Spleen (tissue), 7 donors: ENCODE results near the gene ADGRV1.

Experiments
- CTCF ChIP-seq, 11 experiments: fragments of 200-600 bp in 7 of 11; fragments of 450-650 bp in 4 of 11; sonication (generic) in 4 of 11; IDR thresholded peaks in 8 of 11; conservative IDR thresholded peaks in 3 of 11; 1 replicate in 7 of 11; 2 replicates in 4 of 11; pipeline versions ENCODE4 v1.4.0 to v1.8.0; 2016 to 2021; ENCODE audit warnings: antibody characterized with exemption in 11 of 11, inconsistent platforms in 4 of 11, mild to moderate bottlenecking in 1 of 11
- POLR2A ChIP-seq, 3 donors: fragments of 450-650 bp; IDR thresholded peaks; one replicate each; pipeline ENCODE4 v1.5.1; 2017; ENCODE audit warnings: antibody characterized with exemption in 3 of 3, mild to moderate bottlenecking in 1 of 3
- donor health status: DM: no; HTN: no; CAD: no; lungs with moderate emphysema.
- donor health status: DM: no; HTN: no; CAD: no.
- donor health status: DM: no; HTN: no; CAD: no.

GRCh38 chr5:90636948-90637347 is 78.4 kb downstream of the ADGRV1 start:
- TF ChIP-seq CTCF (IDR thresholded peaks at IDR 0.05 in 8 of 11, conservative IDR thresholded peaks at IDR 0.05 in 3 of 11): no peak
- TF ChIP-seq POLR2A (IDR thresholded peaks at IDR 0.05): no peak
